Spleen (tissue), 11 donors: Measurements from ENCODE around the gene DCLK2. TPM values are rescaled to one million over a fixed set of nuclear protein-coding genes. Genes with fewer than 3 reads are reported as not detected.

Experiments used
- DNase-seq: peaks from one replicate; pipeline ENCODE4 v3.0.0-alpha.2; 2020
- H3K27ac ChIP-seq, 8 donors: fragments of 200-600 bp; sonication (generic) in 7 of 8; 1 replicate in 4 of 8; 2 replicates in 4 of 8; pipeline versions ENCODE4 v1.5.0 to v1.8.0; 2016 to 2021; ENCODE audit warnings: inconsistent platforms in 4 of 8, mild to moderate bottlenecking in 4 of 8, moderate library complexity in 1 of 8
- H3K27me3 ChIP-seq, 7 donors: fragments of 200-600 bp; sonication (generic) in 6 of 7; replicated peaks in 1 of 7; 1 replicate in 4 of 7; 2 replicates in 3 of 7; pipeline versions ENCODE4 v1.5.0 to v1.8.0; 2016 to 2021; ENCODE audit warnings: inconsistent platforms in 3 of 7, mild to moderate bottlenecking in 1 of 7
- H3K36me3 ChIP-seq, 6 donors: fragments of 200-600 bp; sonication (generic) in 5 of 6; 1 replicate in 4 of 6; 2 replicates in 2 of 6; pipeline versions ENCODE4 v1.5.0 to v1.8.0; 2016 to 2021; ENCODE audit warnings: inconsistent platforms in 2 of 6
- H3K4me1 ChIP-seq, 6 donors: fragments of 200-600 bp; sonication (generic) in 5 of 6; 1 replicate in 3 of 6; 2 replicates in 3 of 6; pipeline versions ENCODE4 v1.5.0 to v1.8.0; 2016 to 2021; ENCODE audit warnings: inconsistent platforms in 3 of 6
- H3K4me3 ChIP-seq, 8 donors: fragments of 200-600 bp; sonication (generic) in 7 of 8; 1 replicate in 4 of 8; 2 replicates in 4 of 8; pipeline versions ENCODE4 v1.5.0 to v1.8.0; 2016 to 2021; ENCODE audit warnings: inconsistent platforms in 4 of 8, mild to moderate bottlenecking in 4 of 8, moderate library complexity in 2 of 8
- H3K9me3 ChIP-seq, 8 donors: fragments of 200-600 bp; sonication (generic) in 7 of 8; 1 replicate in 4 of 8; 2 replicates in 4 of 8; pipeline versions ENCODE4 v1.5.0 to v1.8.0; 2016 to 2021; ENCODE audit warnings: inconsistent platforms in 4 of 8
- POLR2A ChIP-seq, 3 donors: fragments of 450-650 bp; IDR thresholded peaks; one replicate each; pipeline ENCODE4 v1.5.1; 2017; ENCODE audit warnings: antibody characterized with exemption in 3 of 3, mild to moderate bottlenecking in 1 of 3
- POLR2AphosphoS5 ChIP-seq, 3 donors: sonication (generic); formaldehyde crosslinking; IDR thresholded peaks; one replicate each; pipeline ENCODE4 v1.5.1; 2017; ENCODE audit warnings: antibody characterized with exemption in 3 of 3
- WGBS, 5 donors: extraction: QIAGEN DNeasy Blood & Tissue Kit in 3 of 5; methylation state at CpG; one replicate each; pipeline versions ENCODE4 v1.1.5 to v1.1.7; 2013 to 2018; 5-methylcytosine and 5-hydroxymethylcytosine counted together
- intact Hi-C: fragments of 100-400 bp; cut with DNase I; formaldehyde crosslinking; loops from one replicate; pipeline ENCODE4 v1.15.0; 2023; ENCODE audit warnings: low total_unique reads
- polyA plus RNA-seq, 3 donors: library from polyadenylated mRNA; stranded (reverse); fragments of 200-250 nt; gene quantifications; one replicate each; pipeline ENCODE4 v1.2.1, GENCODE V29; 2013
- total RNA-seq, 7 donors: library from RNA; depleted of rRNA in 3 of 7; stranded (reverse); fragments of >200 nt in 3 of 7; fragmentation: NEBNext Ultra II Directional in 4 of 7; extraction: Animal tissue kit (Norgen Biotek cat#: 25700) in 4 of 7; gene quantifications; one replicate each; pipeline versions ENCODE4 v1.1.0 to v1.2.1, GENCODE V29; 2016 to 2021
- TF ChIP-seq, protein P1 (sequence below), 11 experiments: fragments of 200-600 bp in 7 of 11; fragments of 450-650 bp in 4 of 11; sonication (generic) in 4 of 11; IDR thresholded peaks in 8 of 11; conservative IDR thresholded peaks in 3 of 11; 1 replicate in 7 of 11; 2 replicates in 4 of 11; pipeline versions ENCODE4 v1.4.0 to v1.8.0; 2016 to 2021; ENCODE audit warnings: antibody characterized with exemption in 11 of 11, inconsistent platforms in 4 of 11, mild to moderate bottlenecking in 1 of 11
- donor health status: healthy with polysubstance abuse.
- donor health status: DM: no; HTN: no; CAD: no; lungs with moderate emphysema.
- donor health status: DM: no; HTN: no; CAD: no.
- donor health status: Bipolar disorder and iron deficiency.
- donor health status: healthy.
- donor health status: DM: no; HTN: no; CAD: no.
- donor health status: DM: yes; HTN: yes; CAD: no.

DCLK2 gene
- total and polyA plus RNA-seq, 10 donors = 0.53 to 6.1 (median 3.9) TPM

- Histone ChIP-seq H3K9me3 (no peaks in the 10 kb centered on the region), H3K27ac (no peak overlapping the region), H3K36me3 (peaks cover 0 to 6% (median 0%) of the 10 kb centered on the region in 6 donors), H3K4me3 (no peak overlapping the region), H3K27me3 (no peaks in the 10 kb centered on the region), H3K4me1 (no peaks in the 10 kb centered on the region)
- WGBS, 5 donors = 56 to 67% (median 62%) methylated on average over 3 of the region's 3 CpGs
- TF ChIP-seq POLR2AphosphoS5 (IDR thresholded peaks at IDR 0.05) (no peak), POLR2A (IDR thresholded peaks at IDR 0.05) (no peak)
- TF ChIP-seq, protein P1, sequence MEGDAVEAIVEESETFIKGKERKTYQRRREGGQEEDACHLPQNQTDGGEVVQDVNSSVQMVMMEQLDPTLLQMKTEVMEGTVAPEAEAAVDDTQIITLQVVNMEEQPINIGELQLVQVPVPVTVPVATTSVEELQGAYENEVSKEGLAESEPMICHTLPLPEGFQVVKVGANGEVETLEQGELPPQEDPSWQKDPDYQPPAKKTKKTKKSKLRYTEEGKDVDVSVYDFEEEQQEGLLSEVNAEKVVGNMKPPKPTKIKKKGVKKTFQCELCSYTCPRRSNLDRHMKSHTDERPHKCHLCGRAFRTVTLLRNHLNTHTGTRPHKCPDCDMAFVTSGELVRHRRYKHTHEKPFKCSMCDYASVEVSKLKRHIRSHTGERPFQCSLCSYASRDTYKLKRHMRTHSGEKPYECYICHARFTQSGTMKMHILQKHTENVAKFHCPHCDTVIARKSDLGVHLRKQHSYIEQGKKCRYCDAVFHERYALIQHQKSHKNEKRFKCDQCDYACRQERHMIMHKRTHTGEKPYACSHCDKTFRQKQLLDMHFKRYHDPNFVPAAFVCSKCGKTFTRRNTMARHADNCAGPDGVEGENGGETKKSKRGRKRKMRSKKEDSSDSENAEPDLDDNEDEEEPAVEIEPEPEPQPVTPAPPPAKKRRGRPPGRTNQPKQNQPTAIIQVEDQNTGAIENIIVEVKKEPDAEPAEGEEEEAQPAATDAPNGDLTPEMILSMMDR (IDR thresholded peaks at IDR 0.05 in 8 of 11, conservative IDR thresholded peaks at IDR 0.05 in 3 of 11) = no peak
- intact Hi-C loops = no loop called here
- no peak for DNase-seq
Observed at GRCh38 chr4:150244600-150244999, 166.4 kb downstream of the DCLK2 start.

- H3K27ac ChIP-seq = no peak overlapping the region
- peaks cover 0 to 9% (median 0%) of the 10 kb centered on the region in 6 donors for H3K36me3 ChIP-seq
- WGBS, 5 donors = 89 to 96% (median 94%) methylated on average over 7 of the region's 7 CpGs
- H3K9me3 ChIP-seq = no peaks in the 10 kb centered on the region
- H3K27me3 ChIP-seq = no peaks in the 10 kb centered on the region
- intact Hi-C loops = no loop called here
- H3K4me3 ChIP-seq = no peak overlapping the region
- H3K4me1 ChIP-seq = no peaks in the 10 kb centered on the region
- no peak for DNase-seq
- TF ChIP-seq POLR2A (IDR thresholded peaks at IDR 0.05) (no peak), POLR2AphosphoS5 (IDR thresholded peaks at IDR 0.05) (no peak)
- TF ChIP-seq, protein P1 (IDR thresholded peaks at IDR 0.05 in 8 of 11, conservative IDR thresholded peaks at IDR 0.05 in 3 of 11) = no peak
Observed at GRCh38 chr4:150247184-150247583, 168.9 kb downstream of the DCLK2 start.

GRCh38 chr4:150248181-150248580 lies 169.9 kb downstream of the DCLK2 start:
- H3K9me3 ChIP-seq = no peaks in the 10 kb centered on the region
- H3K27me3 ChIP-seq = no peaks in the 10 kb centered on the region
- no peak overlapping the region for H3K27ac ChIP-seq
- 92 to 97% (median 94%) methylated on average over 4 of the region's 4 CpGs for WGBS, 5 donors
- H3K4me1 ChIP-seq = no peaks in the 10 kb centered on the region
- peaks cover 0 to 9% (median 0%) of the 10 kb centered on the region in 6 donors for H3K36me3 ChIP-seq
- DNase-seq = no peak
- H3K4me3 ChIP-seq = no peak overlapping the region
- intact Hi-C loops = no loop called here
- no peak for TF ChIP-seq POLR2AphosphoS5 (IDR thresholded peaks at IDR 0.05)
- TF ChIP-seq POLR2A (IDR thresholded peaks at IDR 0.05) = no peak
- TF ChIP-seq, protein P1 (IDR thresholded peaks at IDR 0.05 in 8 of 11, conservative IDR thresholded peaks at IDR 0.05 in 3 of 11) = no peak

- no peaks in the 10 kb centered on the region for H3K4me1 ChIP-seq
- no peak overlapping the region for H3K4me3 ChIP-seq
- DNase-seq = no peak
- no peak overlapping the region for H3K27ac ChIP-seq
- intact Hi-C loops = no loop called here
- H3K27me3 ChIP-seq = no peaks in the 10 kb centered on the region
- no peaks in the 10 kb centered on the region for H3K9me3 ChIP-seq
- WGBS, 5 donors = 84 to 94% (median 89%) methylated on average over 9 of the region's 9 CpGs
- peaks cover 0 to 21% (median 0%) of the 10 kb centered on the region in 6 donors for H3K36me3 ChIP-seq
- TF ChIP-seq, protein P1 (IDR thresholded peaks at IDR 0.05 in 8 of 11, conservative IDR thresholded peaks at IDR 0.05 in 3 of 11) = no peak
- TF ChIP-seq POLR2A (IDR thresholded peaks at IDR 0.05) (no peak), POLR2AphosphoS5 (IDR thresholded peaks at IDR 0.05) (no peak)
Observed at GRCh38 chr4:150250293-150250997, 172.2 kb downstream of the DCLK2 start.
